Stimulated activated naive B cell treated with anti-CD40 and anti-IgM and Interleukin-4, amounts not matched to agents 10 μg/mL and 1 μg/mL and 100 μg/mL, for 72 hours (primary cell): ENCODE data around the gene MASP1.

ENCODE experiments used
- ATAC-seq, 2 donors: fragments of 150-1000 bp; cut with Tn5 transposase; replicated peaks; 2 replicates each; pipeline ENCODE4 v1.10.0; 2021; ENCODE audit warnings: moderate library complexity in 1 of 2
- DNase-seq: peaks from one replicate; pipeline ENCODE4 v3.0.0; 2021
- H3K27ac Mint-ChIP-seq: one replicate; pipeline ENCODE4 v1.8.0; 2022; ENCODE audit warnings: mild to moderate bottlenecking, mixed read lengths
- H3K27me3 Mint-ChIP-seq, 2 donors: one replicate each; pipeline ENCODE4 v1.8.0; 2022; ENCODE audit warnings: mixed read lengths in 2 of 2
- H3K36me3 Mint-ChIP-seq, 2 donors: one replicate each; pipeline ENCODE4 v1.8.0; 2022; ENCODE audit warnings: mixed read lengths in 2 of 2, mild to moderate bottlenecking in 1 of 2
- H3K4me1 Mint-ChIP-seq, 2 donors: one replicate each; pipeline ENCODE4 v1.8.0; 2022; ENCODE audit warnings: mixed read lengths in 2 of 2, mild to moderate bottlenecking in 1 of 2
- H3K4me3 Mint-ChIP-seq, 2 donors: one replicate each; pipeline ENCODE4 v1.8.0; 2022; ENCODE audit warnings: mild to moderate bottlenecking in 2 of 2, mixed read lengths in 2 of 2, moderate library complexity in 1 of 2
- H3K9me3 Mint-ChIP-seq, 2 donors: one replicate each; pipeline ENCODE4 v1.8.0; 2022; ENCODE audit warnings: mixed read lengths in 2 of 2, mild to moderate bottlenecking in 1 of 2

MASP1 gene

GRCh38 chr3:187310954-187311470 is 19.5 kb upstream of the MASP1 start:
- H3K27ac Mint-ChIP-seq = no peak overlapping the region
- H3K27me3 Mint-ChIP-seq = peaks cover 23 to 40% of the 10 kb centered on the region in 2 donors
- no peaks in the 10 kb centered on the region for H3K4me1 Mint-ChIP-seq
- H3K9me3 Mint-ChIP-seq = no peaks in the 10 kb centered on the region
- no peaks in the 10 kb centered on the region for H3K36me3 Mint-ChIP-seq
- H3K4me3 Mint-ChIP-seq = no peak overlapping the region
- ATAC-seq (no peak), DNase-seq (no peak)

- DNase-seq (no peak), ATAC-seq (no peak)
- no peak overlapping the region for H3K4me3 Mint-ChIP-seq
- no peaks in the 10 kb centered on the region for H3K9me3 Mint-ChIP-seq
- H3K27ac Mint-ChIP-seq = no peak overlapping the region
- no peaks in the 10 kb centered on the region for H3K36me3 Mint-ChIP-seq
- H3K27me3 Mint-ChIP-seq = peaks cover 26 to 39% of the 10 kb centered on the region in 2 donors
- H3K4me1 Mint-ChIP-seq = no peaks in the 10 kb centered on the region
Measured at GRCh38 chr3:187310226-187310625, 18.7 kb upstream of the MASP1 start.

GRCh38 chr3:187305881-187306280 is 14.3 kb upstream of the MASP1 start:
- H3K36me3 Mint-ChIP-seq = no peaks in the 10 kb centered on the region
- peaks cover 0 to 3% of the 10 kb centered on the region in 2 donors for H3K9me3 Mint-ChIP-seq
- no peak overlapping the region for H3K27ac Mint-ChIP-seq

GRCh38 chr3:187299611-187300010 is 8.1 kb upstream of the MASP1 start:
- Mint-ChIP-seq H3K4me1 (no peaks in the 10 kb centered on the region), H3K36me3 (peaks cover 0 to 4% of the 10 kb centered on the region in 2 donors), H3K27me3 (peaks cover 23 to 38% of the 10 kb centered on the region in 2 donors), H3K9me3 (peaks cover 4 to 7% of the 10 kb centered on the region in 2 donors), H3K27ac (no peak overlapping the region), H3K4me3 (no peak overlapping the region)
- ATAC-seq (no peak), DNase-seq (no peak)

More at GRCh38 chr3:187305881-187306280, 14.3 kb upstream of the MASP1 start:
- ATAC-seq (no peak), DNase-seq (no peak)
- Mint-ChIP-seq H3K4me3 (no peak overlapping the region), H3K27me3 (peaks cover 21 to 30% of the 10 kb centered on the region in 2 donors), H3K4me1 (no peaks in the 10 kb centered on the region)

GRCh38 chr3:187296911-187297310 is 5.4 kb upstream of the MASP1 start:
- Mint-ChIP-seq H3K27ac (no peak overlapping the region), H3K4me1 (no peaks in the 10 kb centered on the region), H3K36me3 (peaks cover 0 to 4% of the 10 kb centered on the region in 2 donors), H3K4me3 (no peak overlapping the region), H3K27me3 (peaks cover 15 to 46% of the 10 kb centered on the region in 2 donors), H3K9me3 (peaks cover 4 to 7% of the 10 kb centered on the region in 2 donors)
- ATAC-seq (no peak), DNase-seq (no peak)

GRCh38 chr3:187296058-187296457 is 4.5 kb upstream of the MASP1 start:
- no peak for DNase-seq
- H3K36me3 Mint-ChIP-seq = peaks cover 0 to 4% of the 10 kb centered on the region in 2 donors
- H3K4me1 Mint-ChIP-seq = no peaks in the 10 kb centered on the region
- no peak for ATAC-seq
- H3K9me3 Mint-ChIP-seq = peaks cover 3 to 4% of the 10 kb centered on the region in 2 donors
- H3K27me3 Mint-ChIP-seq = peaks cover 14 to 46% of the 10 kb centered on the region in 2 donors
- H3K27ac Mint-ChIP-seq = no peak overlapping the region
- no peak overlapping the region for H3K4me3 Mint-ChIP-seq

GRCh38 chr3:187295316-187296034 is 3.9 kb upstream of the MASP1 start:
- ATAC-seq = no peak
- H3K9me3 Mint-ChIP-seq = peaks cover 3 to 4% of the 10 kb centered on the region in 2 donors
- no peak overlapping the region for H3K4me3 Mint-ChIP-seq
- no peak for DNase-seq
- H3K36me3 Mint-ChIP-seq = peaks cover 0 to 4% of the 10 kb centered on the region in 2 donors
- peaks cover 14 to 52% of the 10 kb centered on the region in 2 donors for H3K27me3 Mint-ChIP-seq
- no peaks in the 10 kb centered on the region for H3K4me1 Mint-ChIP-seq
- H3K27ac Mint-ChIP-seq = no peak overlapping the region

GRCh38 chr3:187293516-187294430 is 2.2 kb upstream of the MASP1 start:
- Mint-ChIP-seq H3K27ac (no peak overlapping the region), H3K4me3 (no peak overlapping the region), H3K9me3 (peaks cover 3 to 4% of the 10 kb centered on the region in 2 donors)

GRCh38 chr3:187292631-187293515 is 1.3 kb upstream of the MASP1 start:
- no peaks in the 10 kb centered on the region for H3K36me3 Mint-ChIP-seq
- no peak overlapping the region for H3K4me3 Mint-ChIP-seq
- H3K4me1 Mint-ChIP-seq = no peaks in the 10 kb centered on the region
- ATAC-seq (no peak), DNase-seq (no peak)
- peaks cover 17 to 68% of the 10 kb centered on the region in 2 donors for H3K27me3 Mint-ChIP-seq
- H3K27ac Mint-ChIP-seq = no peak overlapping the region
- peaks cover under 1% of the 10 kb centered on the region in 2 donors for H3K9me3 Mint-ChIP-seq

More at GRCh38 chr3:187293516-187294430, 2.2 kb upstream of the MASP1 start:
- H3K4me1 Mint-ChIP-seq = no peaks in the 10 kb centered on the region
- ATAC-seq = no peak
- peaks cover 0 to 4% of the 10 kb centered on the region in 2 donors for H3K36me3 Mint-ChIP-seq
- H3K27me3 Mint-ChIP-seq = peaks cover 22 to 66% of the 10 kb centered on the region in 2 donors
- DNase-seq = no peak

- DNase-seq = no peak
- Mint-ChIP-seq H3K36me3 (no peaks in the 10 kb centered on the region), H3K27me3 (peaks cover 18 to 69% of the 10 kb centered on the region in 2 donors), H3K4me3 (no peak overlapping the region), H3K4me1 (no peaks in the 10 kb centered on the region), H3K9me3 (no peaks in the 10 kb centered on the region), H3K27ac (no peak overlapping the region)
- ATAC-seq = no peak
Measured at GRCh38 chr3:187292181-187292580, 644 bp upstream of the MASP1 start.

- Mint-ChIP-seq H3K4me1 (no peaks in the 10 kb centered on the region), H3K36me3 (no peaks in the 10 kb centered on the region), H3K27me3 (peaks cover 22 to 72% of the 10 kb centered on the region in 2 donors), H3K27ac (no peak overlapping the region), H3K9me3 (no peaks in the 10 kb centered on the region), H3K4me3 (no peak overlapping the region)
- no peak for DNase-seq
- ATAC-seq = no peak
Measured at GRCh38 chr3:187291001-187291511, 481 bp downstream of the MASP1 start.

GRCh38 chr3:187290503-187290902 is 1.0 kb downstream of the MASP1 start:
- DNase-seq = no peak
- Mint-ChIP-seq H3K36me3 (no peaks in the 10 kb centered on the region), H3K9me3 (no peaks in the 10 kb centered on the region), H3K27ac (no peak overlapping the region), H3K4me3 (no peak overlapping the region), H3K4me1 (no peaks in the 10 kb centered on the region), H3K27me3 (peaks cover 22 to 70% of the 10 kb centered on the region in 2 donors)
- no peak for ATAC-seq

GRCh38 chr3:187288855-187289605 is 2.5 kb downstream of the MASP1 start:
- Mint-ChIP-seq H3K27ac (no peak overlapping the region), H3K4me3 (no peak overlapping the region), H3K27me3 (peaks cover 26 to 67% of the 10 kb centered on the region in 2 donors), H3K36me3 (no peaks in the 10 kb centered on the region), H3K4me1 (no peaks in the 10 kb centered on the region), H3K9me3 (no peaks in the 10 kb centered on the region)
- ATAC-seq (no peak), DNase-seq (no peak)
